GM19372 (cell line): Measurements from ENCODE around the gene ZNF684.
A peak's percentile ranks its signal among the peaks of the same experiment; 100 is the strongest.
"Not testable (repeated sequence)": the region's sequence is repeated elsewhere in the genome, so short reads cannot be mapped to it uniquely, and the experiment has no call there.

Experiments used
- ATAC-seq: cut with Tn5 transposase; IDR thresholded peaks from one replicate; pipeline ENCODE4 v1.9.1; 2021; ENCODE audit warnings: mild to moderate bottlenecking, low read depth, moderate library complexity; ENCODE audit not compliant: unreplicated experiment

ZNF684 gene

DNA sequence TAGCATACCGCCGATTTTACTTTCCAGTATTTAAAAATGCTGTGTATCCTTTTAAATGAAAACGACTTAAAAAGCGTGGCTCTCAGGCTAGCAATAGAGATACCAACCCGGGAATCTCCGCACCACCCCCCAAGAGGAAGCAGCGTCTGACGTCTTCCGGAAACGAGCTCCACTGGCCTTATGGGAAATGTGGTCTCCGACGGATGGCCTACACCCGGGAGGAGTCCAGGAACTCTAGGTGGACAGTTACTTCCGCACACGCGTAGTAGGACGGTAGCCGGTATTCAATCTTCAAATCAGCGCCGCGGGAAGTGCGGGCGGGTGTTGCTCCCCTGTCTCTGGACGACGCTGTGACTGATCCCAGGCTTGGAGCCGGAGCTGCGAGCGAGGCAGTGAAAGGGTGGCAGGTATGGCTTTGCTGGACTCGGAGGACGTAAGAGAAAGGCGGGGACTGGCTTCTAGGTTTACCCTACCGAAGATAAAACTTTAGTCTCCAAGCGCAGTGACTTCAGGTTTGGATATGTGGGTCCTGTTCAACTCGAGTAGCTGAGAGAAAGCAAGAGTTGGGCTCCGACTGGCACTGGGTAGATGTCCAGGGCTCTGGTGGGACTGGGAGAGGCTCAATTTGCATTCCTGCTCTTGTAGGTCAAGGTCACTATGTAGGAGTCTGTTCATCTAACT lies at the start of gene ZNF684:
TSS of gene ZNF684 (plus strand) at position 257 of the 681 bp plus-strand sequence. CDS start 1,530 bp downstream, outside the sequence.
- peak; percentile 94 for ATAC-seq

DNA sequence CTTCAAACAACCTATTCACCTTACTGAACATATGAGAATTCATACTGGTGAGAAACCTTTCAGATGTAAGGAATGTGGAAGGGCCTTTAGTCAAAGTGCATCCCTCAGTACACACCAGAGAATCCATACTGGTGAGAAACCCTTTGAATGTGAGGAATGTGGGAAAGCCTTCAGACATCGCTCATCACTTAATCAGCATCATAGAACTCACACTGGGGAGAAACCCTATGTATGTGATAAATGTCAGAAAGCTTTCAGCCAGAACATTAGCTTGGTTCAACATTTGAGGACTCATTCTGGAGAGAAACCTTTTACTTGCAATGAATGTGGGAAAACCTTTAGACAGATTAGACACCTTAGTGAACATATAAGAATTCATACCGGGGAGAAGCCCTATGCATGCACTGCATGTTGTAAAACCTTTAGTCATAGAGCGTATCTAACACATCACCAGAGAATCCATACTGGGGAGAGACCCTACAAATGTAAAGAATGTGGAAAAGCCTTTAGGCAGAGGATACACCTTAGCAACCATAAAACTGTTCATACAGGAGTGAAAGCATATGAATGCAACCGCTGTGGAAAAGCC lies 36.0 kb upstream of the ZNF684 start:
- no peak for ATAC-seq

DNA sequence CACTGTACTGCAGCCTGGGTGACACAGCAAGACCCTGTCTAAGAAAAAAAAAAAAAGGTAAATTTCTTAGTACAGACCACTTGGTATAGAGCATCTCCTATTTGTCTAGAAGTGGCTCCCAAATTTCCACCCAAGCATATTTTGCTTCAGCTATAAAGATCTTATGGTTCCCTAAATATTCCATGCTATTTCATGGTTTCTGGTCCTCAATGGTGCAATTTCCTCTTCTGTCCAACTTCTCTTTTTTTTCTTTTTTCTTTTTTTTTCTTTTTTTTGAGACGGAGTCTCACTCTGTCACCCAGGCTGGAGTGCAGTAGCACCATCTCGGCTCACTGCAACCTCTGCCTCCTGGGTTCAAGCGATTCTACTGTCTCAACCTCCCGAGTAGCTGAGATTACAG lies 28.8 kb upstream of the ZNF684 start:
- not testable (repeated sequence) for ATAC-seq

DNA sequence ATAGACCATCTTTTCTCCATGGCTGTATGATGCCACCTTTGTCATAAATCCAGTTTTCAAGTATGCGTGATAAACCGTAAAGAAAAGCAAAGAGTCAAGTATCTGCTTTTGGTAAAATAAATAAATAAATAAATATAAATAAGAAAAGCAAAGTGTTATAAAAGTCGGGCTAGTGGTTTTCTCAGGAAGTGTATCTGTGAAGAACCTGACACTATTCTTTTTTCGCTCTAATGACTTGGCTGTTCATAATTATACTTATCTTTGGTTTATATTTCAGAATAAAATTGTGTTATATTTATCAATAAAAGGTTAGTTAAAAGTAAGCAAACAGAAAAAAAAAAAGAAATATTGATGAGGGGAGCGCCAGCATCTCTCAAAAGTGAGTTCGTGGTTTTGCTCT lies 23.5 kb upstream of the ZNF684 start:
- no peak for ATAC-seq

DNA sequence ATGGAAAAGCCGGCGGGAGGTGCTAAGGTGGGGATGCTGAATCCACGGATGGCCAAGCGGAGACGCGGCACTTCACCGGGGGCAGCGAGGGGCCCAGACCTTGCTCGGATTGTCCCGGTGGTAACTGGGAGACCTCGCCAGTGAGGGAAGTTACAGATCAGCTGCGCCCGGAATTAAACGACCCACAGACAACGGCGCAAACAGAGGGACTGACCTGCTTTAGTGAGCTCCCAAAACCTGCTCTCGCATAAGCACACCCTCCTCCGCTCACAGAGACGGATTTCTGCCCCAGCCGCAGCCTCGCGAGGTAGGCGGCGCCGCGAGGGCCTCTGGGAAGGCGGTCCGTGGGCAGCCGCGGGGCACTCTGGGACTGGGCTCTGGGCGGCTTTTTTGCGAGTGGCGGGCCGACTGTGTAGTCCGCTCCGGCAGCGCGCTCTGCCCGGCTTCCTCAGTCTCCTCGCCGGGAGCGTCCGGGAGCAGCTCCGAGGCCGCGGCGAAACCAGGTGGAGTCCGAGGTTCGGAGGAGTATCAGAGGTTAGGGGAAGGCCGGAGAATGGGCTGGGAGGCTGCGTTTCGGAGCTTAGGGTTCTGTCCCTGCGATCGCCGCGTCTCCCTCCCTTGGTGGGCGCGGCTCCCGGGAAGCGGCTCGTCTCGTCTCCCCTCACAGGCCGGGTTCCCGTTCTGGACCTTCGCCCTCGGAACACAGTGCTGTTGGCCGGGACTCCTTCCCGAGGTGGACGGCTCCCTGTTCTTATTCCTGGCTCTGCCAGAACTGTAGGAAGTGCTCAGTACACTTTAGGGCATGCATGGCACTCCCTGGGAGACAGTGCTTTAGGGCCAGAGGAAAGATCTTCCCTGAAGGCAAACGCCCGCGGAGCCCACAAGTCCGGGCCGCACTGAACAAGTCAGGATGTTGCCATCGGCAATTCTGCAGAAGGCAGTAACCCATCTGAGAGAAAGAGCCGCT lies 22.8 kb upstream of the ZNF684 start, which contains the start of gene EXO5:
TSS of gene EXO5 (plus strand) at position 393 of the 967 bp plus-strand sequence. CDS start 5,778 bp downstream, outside the sequence.
- no peak for ATAC-seq

DNA sequence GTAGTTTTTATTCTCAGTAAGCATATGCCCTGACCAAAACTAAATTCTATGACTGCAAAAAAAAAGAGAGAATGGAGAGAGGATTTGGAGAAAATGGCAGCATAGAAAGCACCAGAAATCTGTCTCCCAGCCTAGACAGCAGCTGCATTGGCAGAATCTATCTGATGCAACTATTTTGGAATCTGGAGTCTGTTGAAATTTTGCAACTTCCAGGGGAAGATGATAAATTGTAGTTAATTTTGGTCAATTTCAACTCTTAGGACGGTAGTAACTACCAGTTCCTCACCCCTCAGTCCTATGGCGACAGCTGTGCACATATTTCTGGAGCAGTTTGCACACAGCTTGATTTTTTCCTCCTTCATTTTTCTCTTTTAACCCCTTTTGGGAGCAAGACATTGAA lies 11.9 kb upstream of the ZNF684 start:
- ATAC-seq = no peak

DNA sequence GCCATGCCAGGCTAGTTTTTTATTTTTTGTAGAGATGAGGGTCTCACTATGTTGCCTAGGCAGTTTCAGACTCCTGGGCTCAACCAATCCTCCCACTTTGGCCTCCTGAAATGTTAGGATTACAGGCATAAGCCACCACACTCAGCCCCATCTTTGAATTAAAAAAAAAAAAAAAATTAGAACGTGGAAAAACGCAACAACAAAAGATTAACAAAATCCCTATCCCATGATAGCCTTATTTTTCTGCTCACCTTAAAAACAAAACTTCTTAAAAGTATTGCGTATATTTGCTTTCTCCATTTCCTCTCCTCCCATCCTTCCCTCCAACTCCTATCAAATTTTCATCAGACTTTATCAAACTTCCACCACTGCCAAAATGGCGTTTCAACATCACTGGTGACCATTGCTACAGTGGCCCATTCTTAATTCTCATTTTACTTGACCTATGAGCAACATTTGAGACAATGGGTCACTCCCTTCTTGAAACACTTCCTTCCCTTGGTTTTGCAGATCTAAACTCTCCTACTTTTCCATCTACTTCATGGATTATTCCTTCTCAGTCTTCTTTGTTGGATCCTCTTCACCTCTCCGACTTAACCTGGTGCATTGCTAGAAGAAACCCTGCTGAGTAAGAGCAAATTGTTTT lies 579 bp upstream of the ZNF684 start:
- no peak for ATAC-seq

DNA sequence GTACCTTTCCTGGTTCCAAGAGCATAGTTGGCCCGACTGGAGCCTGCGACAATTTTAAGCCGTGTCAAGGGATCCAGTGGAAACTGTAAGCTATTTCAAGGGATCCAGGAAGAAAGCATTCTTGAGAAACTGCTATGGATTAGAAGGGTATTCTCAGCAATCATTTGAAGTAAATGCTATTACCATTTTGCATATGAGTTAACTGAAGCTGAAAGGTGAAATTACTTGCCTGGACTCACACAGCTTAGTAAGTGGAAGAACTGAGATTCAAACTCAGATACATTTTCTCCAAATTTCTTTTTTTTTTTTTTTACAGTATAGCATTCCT lies 589 bp downstream of the ZNF684 start:
- no peak for ATAC-seq

DNA sequence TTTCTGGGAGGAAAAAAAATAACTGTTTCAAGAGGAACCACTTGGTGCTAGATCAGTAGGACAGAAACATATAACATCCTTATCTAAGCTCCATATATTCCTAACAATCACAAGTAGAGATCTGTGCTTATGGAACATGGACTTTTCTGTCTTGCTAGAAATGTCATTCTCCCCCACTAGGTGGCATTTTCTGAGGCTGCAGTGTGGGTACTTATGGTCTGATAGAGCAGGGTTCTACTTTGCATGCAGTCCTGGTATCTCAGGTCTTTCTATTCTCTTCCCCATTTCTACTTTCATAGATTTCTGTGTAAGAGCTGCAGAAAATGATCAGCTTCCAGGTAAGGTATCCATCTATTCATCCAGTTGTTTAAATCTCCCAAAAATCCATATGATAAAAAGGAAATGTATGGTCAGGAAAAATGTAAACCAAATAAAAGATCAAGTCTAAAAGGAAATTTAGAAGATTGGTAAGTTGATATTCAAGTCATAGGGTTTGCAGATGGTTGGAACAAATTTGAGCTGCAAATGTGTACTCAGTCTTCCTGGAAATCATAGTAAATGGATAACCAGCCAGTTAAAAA lies 1.5 kb downstream of the ZNF684 start:
- ATAC-seq = no peak

DNA sequence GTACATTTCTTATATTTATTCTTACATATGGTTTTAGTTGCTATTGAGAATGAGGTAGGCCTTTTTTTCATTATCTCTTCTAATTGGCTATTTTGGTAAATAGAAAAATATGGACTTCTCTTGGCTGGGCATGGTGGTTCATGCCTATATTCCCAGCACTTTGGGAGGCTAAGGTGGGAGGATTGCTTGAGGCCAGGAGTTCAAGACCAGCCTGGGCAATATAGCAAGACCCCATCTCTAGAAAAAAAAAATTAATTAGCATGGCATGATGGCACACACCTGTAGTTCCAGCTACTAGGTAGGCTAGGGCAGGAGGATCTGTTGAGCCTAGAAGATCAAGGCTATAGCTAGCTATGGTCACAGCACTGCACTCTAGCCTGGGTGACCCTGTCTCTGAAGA lies 3.2 kb downstream of the ZNF684 start:
- ATAC-seq = no peak

DNA sequence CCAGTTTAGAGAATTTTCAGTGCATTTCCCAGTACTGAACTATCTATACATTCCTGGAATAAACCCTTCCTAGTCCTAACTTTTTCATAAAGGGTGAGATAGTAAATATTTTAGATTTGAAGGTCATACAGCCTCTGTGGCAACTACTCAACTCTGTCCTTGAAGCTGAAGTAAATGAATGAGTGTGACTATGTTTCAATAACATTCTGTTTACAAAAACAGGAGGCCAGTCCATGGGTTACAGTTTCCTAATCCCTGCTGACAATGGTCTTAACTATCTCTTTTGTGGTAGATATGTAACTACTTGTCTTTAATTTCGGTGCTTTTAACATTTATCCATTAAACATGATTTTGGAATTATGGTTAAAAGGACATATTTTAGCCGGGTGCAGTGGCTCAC lies 4.3 kb downstream of the ZNF684 start:
- ATAC-seq = no peak

DNA sequence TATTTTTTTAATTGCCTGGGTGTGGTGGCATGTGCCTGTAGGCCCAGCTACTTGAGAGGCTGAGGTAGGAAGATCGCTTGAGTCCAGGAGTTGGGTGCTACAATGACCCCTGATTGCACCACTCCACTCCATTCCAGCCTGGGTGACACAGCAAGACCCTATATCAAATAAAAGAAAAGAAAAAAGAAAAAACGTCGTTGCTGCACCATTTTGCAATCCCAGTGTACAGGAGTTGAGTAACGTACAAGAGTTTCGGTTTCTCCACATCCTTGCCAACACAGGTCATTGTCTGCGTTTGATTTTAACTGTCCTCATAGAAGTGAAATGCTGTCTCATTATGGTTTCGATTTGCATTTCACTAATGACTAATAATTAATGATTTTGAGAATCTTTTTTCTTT lies 7.9 kb downstream of the ZNF684 start:
- no peak for ATAC-seq

DNA sequence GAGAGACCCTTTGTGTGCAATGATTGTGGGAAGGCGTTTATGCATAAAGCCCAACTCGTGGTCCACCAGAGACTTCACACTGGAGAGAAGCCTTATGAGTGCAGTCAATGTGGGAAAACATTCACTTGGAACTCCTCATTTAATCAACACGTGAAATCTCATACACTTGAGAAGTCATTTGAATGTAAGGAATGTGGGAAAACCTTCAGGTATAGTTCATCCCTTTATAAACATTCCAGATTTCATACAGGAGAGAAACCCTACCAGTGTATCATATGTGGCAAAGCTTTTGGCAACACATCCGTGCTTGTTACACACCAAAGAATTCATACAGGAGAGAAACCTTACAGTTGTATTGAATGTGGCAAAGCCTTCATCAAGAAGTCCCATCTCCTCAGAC lies 15.5 kb downstream of the ZNF684 start:
- ATAC-seq = no peak

DNA sequence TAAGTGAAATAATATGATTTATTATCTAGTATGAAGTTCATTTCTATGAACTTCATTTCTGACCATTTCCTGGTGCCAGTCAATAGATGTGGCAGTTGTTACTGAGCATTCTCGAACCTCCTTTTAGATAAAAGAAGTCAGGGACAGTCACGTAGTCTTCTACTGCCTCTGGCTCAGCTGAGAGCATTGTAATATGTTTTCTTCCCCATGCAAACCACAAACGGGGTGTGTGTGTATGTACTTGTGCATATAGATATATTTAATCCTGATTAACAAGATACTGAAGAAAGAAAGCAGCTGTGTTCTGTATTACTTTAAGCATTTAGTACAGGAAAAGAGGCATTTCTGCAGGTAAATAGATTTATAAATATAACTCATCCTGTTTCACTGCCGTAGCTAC lies 21.6 kb downstream of the ZNF684 start:
- no peak for ATAC-seq

DNA sequence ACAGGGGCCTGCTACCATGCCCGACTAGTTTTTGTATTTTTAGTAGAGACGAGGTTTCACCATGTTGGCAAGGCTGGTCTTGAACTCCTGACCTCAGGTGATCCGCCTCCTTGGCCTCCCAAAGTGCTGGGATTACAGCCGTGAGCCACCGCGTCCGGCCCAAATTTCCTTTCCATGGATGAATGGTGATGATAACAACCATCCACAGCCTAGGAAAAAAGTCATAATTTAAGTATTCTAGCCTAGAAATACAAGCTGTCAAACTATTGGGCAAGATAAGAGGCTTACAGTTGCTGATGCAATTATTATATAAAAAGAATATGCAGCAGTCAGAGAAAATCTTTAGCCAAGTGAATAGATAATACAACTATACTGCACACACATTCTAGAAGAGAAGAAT lies 23.4 kb downstream of the ZNF684 start:
- ATAC-seq = not testable (repeated sequence)

DNA sequence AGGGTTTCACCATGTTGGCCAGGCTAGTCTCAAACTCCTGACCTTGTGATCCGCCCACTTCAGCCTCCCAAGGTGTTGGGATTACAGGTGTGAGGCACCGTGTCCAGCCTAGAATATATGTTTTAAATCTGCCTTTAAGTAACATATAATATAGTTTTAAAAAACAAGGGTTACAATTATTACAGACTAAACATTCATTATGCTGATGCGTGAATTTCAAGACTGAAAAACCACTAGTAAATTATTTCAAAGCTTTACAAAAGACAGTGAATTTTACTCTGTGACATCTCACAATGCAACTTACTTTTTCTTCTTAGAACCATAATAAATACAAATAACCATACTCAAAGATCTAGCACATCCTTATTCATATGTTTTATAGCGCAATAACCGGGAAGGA lies 24.7 kb downstream of the ZNF684 start:
- no peak for ATAC-seq

DNA sequence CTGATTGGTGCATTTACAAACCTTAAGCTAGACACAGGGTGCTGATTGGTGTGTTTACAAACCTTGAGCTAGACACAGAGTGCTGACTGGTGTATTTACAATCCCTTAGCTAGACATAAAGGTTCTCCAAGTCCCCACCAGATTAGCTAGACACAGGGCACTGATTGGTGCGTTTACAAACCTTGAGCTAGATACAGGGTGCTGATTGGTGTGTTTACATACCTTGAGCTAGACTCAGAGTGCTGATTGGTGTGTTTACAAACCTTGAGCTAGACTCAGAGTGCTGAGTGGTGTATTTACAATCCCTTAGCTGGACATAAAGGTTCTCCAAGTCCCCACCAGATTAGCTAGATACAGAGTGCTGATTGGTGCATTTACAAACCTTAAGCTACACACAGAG lies 26.8 kb downstream of the ZNF684 start:
- ATAC-seq = not testable (repeated sequence)

DNA sequence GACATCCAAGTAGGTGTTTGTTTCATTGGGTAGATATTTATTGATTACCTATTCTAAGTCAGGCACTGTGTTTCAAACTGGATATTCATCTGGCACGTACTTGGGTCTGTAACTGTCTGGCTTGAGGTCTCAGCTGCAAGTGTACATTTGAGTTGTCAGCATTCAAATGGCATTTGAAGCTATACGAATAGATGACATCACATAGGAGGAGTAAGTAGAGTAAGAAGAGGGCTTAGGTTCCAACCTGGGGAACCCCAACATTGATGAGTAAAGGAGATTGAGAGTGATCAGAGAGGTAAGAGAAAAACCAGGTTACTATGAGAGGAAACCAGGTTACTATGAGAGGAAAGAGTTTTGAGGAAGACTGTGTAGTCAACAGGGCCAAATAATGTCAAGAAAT lies 30.7 kb downstream of the ZNF684 start:
- no peak for ATAC-seq

DNA sequence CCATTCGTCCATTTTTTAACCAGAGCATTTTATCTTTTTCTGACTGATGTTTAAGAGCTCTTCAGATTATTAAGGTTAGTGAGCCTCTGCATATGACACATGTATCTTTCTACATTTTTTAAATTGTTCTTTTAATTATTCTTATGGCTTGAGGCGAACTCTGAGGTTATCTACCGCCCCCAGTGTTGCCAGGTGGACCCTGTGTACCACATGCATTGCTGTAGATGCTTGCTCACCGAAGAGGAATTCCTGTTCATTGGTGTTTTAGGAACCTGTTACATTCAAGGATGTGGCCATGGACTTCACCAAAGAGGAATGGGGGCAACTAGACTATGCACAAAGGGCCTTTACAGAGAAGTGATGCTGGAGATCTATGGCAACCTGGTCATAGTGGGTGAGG lies 31.8 kb downstream of the ZNF684 start:
- ATAC-seq = no peak

DNA sequence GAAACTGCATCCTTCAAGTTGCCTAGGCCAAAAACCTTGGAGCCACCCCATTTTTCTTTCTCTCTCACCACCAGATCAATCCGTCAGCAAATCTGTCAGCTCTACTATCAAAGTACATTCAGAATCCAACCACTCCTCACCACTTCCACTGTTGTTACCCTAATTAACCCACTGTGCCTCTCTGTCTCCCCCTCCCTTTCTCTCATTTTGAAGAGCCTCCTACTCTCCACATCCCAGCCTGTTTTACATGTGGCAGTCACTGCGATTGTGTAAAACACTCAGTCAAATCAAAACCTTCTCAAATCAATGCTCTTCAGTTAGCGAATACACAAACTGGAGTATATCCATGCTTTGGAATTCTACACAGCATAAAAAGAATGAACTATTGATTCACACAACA lies 33.1 kb downstream of the ZNF684 start:
- no peak for ATAC-seq

DNA sequence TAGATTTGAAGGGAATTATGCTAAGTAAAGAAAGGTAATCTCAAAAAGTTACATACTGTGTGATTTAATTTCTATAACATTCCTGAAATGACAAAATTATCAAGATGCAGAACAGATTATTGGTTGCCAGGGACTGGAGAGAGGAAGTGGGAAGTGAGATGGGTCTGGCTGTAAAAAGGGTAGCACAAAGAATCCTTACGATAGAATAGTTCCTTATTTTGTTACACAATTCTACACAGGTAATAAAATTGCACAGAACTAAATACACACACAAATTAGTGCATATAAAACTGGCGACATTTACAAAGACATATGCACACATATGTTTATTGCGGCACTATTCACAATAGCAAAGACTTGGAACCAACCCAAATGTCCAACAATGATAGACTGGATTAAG lies 33.5 kb downstream of the ZNF684 start:
- ATAC-seq = no peak
